GM23248 (cell line): ENCODE measurements around the gene APP.

Experiments used
- EZH2 ChIP-seq: fragments of 200-600 bp; sonication (generic); IDR thresholded peaks from 2 replicates; pipeline ENCODE4 v1.6.1; 2018; ENCODE audit warnings: antibody characterized with exemption, mild to moderate bottlenecking; ENCODE audit not compliant: insufficient read depth, poor library complexity, severe bottlenecking
- EZH2phosphoT487 ChIP-seq: fragments of 200-600 bp; sonication (generic); IDR thresholded peaks from 2 replicates; pipeline ENCODE4 v1.6.1; 2018; ENCODE audit warnings: antibody characterized with exemption, moderate library complexity, mild to moderate bottlenecking, low read depth; ENCODE audit not compliant: insufficient read depth

DNA sequence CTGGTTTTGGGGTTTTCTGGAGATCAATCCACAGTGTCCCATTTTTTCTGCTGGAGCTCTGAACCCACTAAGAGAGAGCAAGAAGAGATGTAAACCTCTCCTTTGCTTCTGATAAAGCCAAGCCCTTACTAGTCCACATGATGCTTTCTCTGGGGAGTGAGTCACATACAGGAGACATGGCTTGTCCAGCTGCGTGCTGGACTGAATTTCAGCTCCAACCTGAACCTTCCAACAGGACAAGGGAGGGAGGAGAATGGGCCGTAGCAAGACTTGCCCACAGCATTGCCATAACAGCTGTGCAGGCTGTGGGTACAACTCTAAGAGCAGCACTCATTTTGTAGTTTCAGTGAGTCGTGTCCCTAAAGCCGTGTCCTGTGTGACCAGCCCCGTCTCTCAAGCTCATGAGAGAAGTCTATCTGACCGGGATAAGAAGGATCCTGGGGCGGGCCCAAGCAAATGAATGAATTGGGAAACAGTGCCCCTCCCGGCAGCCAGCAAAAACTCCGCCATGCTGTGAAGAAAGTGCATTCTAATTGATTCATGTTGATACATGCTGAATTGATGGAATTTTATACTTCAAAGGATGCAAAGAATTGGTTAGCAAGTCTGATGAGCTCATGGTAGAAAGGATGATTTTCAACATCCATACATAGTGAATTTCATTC is 240.6 kb downstream of the APP start:
- TF ChIP-seq EZH2, result no peak
- TF ChIP-seq EZH2phosphoT487, result no peak
